Parathyroid adenoma (tissue), 2 donors: ENCODE results near the gene CADM2.

Experiments
- H2AFZ ChIP-seq: fragments of 300-600 bp; sonication (generic); one replicate; pipeline ENCODE4 v1.7.0; 2017; ENCODE audit warnings: antibody characterized with exemption, mild to moderate bottlenecking
- H3K27ac ChIP-seq: fragments of 300-600 bp; sonication (generic); one replicate; pipeline ENCODE4 v1.7.0; 2017
- H3K27me3 ChIP-seq: fragments of 300-600 bp; sonication (generic); one replicate; pipeline ENCODE4 v1.7.0; 2017; ENCODE audit warnings: low read length; ENCODE audit not compliant: control insufficient read depth, insufficient read depth
- H3K36me3 ChIP-seq: fragments of 300-600 bp; sonication (generic); one replicate; pipeline ENCODE4 v1.7.0; 2017; ENCODE audit warnings: low read length; ENCODE audit not compliant: control insufficient read depth, insufficient read depth
- H3K4me1 ChIP-seq: fragments of 300-600 bp; sonication (generic); one replicate; pipeline ENCODE4 v1.7.0; 2017; ENCODE audit warnings: control low read depth
- H3K4me2 ChIP-seq: fragments of 300-600 bp; sonication (generic); one replicate; pipeline ENCODE4 v1.7.0; 2017; ENCODE audit warnings: low read length
- H3K4me3 ChIP-seq: fragments of 300-600 bp; sonication (generic); one replicate; pipeline ENCODE4 v1.7.0; 2017; ENCODE audit warnings: low read depth, low read length
- H3K79me2 ChIP-seq: fragments of 300-600 bp; sonication (generic); one replicate; pipeline ENCODE4 v1.7.0; 2017; ENCODE audit warnings: control low read depth
- H3K9ac ChIP-seq: fragments of 300-600 bp; sonication (generic); one replicate; pipeline ENCODE4 v1.7.0; 2017; ENCODE audit warnings: mild to moderate bottlenecking
- H3K9me3 ChIP-seq: fragments of 300-600 bp; sonication (generic); one replicate; pipeline ENCODE4 v1.7.0; 2017; ENCODE audit warnings: low read length; ENCODE audit not compliant: control insufficient read depth
- TF ChIP-seq, protein P1 (sequence below): fragments of 300-600 bp; sonication (generic); IDR thresholded peaks from one replicate; pipeline ENCODE4 v1.7.0; 2017; ENCODE audit warnings: antibody characterized with exemption, mild to moderate bottlenecking
- donor health status: primary hyperparathyroidism.

The CADM2 gene

DNA sequence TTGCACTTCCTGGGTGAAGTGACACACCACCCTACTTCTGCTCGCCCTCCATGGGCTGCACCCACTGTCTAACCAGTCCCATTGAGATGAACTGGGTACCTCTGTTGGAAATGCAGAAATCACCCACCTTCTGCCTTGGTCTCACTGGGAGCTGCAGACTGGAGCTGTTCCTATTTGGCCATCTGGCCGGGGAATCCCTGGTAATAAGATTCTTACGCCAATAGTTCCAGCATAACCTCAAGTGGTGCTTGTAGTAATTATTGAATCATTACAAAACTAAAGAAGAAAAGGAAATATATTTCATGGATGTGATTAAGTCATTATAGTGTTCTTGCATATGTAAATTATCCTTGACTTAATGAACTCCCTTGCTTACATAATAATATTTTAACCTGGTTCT is 841.9 kb downstream of the CADM2 start:
- Histone ChIP-seq H3K4me1 (no peaks in the 10 kb centered on the region), H3K9me3 (no peaks in the 10 kb centered on the region), H3K4me3 (no peak overlapping the region), H2AFZ (no peak overlapping the region), H3K27ac (no peak overlapping the region), H3K36me3 (no peaks in the 10 kb centered on the region), H3K4me2 (no peak overlapping the region), H3K79me2 (no peaks in the 10 kb centered on the region), H3K27me3 (no peaks in the 10 kb centered on the region), H3K9ac (no peak overlapping the region)
- TF ChIP-seq, protein P1, sequence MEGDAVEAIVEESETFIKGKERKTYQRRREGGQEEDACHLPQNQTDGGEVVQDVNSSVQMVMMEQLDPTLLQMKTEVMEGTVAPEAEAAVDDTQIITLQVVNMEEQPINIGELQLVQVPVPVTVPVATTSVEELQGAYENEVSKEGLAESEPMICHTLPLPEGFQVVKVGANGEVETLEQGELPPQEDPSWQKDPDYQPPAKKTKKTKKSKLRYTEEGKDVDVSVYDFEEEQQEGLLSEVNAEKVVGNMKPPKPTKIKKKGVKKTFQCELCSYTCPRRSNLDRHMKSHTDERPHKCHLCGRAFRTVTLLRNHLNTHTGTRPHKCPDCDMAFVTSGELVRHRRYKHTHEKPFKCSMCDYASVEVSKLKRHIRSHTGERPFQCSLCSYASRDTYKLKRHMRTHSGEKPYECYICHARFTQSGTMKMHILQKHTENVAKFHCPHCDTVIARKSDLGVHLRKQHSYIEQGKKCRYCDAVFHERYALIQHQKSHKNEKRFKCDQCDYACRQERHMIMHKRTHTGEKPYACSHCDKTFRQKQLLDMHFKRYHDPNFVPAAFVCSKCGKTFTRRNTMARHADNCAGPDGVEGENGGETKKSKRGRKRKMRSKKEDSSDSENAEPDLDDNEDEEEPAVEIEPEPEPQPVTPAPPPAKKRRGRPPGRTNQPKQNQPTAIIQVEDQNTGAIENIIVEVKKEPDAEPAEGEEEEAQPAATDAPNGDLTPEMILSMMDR, result no peak

DNA sequence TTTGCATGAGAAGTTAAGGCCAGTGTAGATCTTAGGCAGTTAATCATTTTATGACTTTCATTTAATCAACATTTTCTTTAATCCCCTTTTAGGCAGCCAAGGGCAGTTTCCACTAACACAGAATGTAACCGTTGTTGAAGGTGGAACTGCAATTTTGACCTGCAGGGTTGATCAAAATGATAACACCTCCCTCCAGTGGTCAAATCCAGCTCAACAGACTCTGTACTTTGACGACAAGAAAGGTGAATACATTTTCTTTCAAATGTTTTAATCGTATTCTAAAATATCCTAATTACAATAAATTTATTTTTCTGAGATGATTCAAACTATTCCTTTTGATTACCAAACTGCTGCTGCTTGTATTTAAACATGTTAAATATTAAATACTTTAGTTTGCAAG is 843.2 kb downstream of the CADM2 start:
- H2AFZ ChIP-seq, result no peak overlapping the region
- H3K4me3 ChIP-seq, result no peak overlapping the region
- no peaks in the 10 kb centered on the region for H3K4me1 ChIP-seq
- no peaks in the 10 kb centered on the region for H3K79me2 ChIP-seq
- no peak overlapping the region for H3K4me2 ChIP-seq
- H3K9ac ChIP-seq, result no peak overlapping the region
- no peak overlapping the region for H3K27ac ChIP-seq
- no peaks in the 10 kb centered on the region for H3K36me3 ChIP-seq
- TF ChIP-seq, protein P1, result no peak
- no peaks in the 10 kb centered on the region for H3K27me3 ChIP-seq
- no peaks in the 10 kb centered on the region for H3K9me3 ChIP-seq

DNA sequence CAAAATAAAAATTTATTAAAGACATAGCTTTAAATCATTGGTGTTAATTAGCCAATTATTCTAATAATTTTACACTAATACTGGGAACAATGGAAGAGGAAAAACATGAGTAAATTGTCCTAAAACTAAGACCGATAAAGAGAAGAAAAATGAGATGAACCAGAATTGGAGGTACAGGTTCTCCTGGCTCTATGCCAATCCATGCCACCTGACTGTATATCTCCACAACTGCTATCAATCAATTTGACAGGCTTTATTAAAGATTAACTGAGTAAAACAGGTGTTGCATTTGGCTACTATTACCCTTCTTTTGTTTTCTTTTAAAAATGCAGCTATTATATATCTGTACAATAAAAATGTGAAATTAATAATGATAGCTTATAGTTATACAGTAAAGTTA is 850.0 kb downstream of the CADM2 start:
- Histone ChIP-seq H3K4me1 (no peaks in the 10 kb centered on the region), H3K9ac (no peak overlapping the region), H3K79me2 (no peaks in the 10 kb centered on the region), H2AFZ (no peak overlapping the region), H3K4me3 (no peak overlapping the region), H3K36me3 (no peaks in the 10 kb centered on the region), H3K9me3 (no peaks in the 10 kb centered on the region), H3K4me2 (no peak overlapping the region), H3K27me3 (no peaks in the 10 kb centered on the region), H3K27ac (no peak overlapping the region)
- TF ChIP-seq, protein P1, result no peak

DNA sequence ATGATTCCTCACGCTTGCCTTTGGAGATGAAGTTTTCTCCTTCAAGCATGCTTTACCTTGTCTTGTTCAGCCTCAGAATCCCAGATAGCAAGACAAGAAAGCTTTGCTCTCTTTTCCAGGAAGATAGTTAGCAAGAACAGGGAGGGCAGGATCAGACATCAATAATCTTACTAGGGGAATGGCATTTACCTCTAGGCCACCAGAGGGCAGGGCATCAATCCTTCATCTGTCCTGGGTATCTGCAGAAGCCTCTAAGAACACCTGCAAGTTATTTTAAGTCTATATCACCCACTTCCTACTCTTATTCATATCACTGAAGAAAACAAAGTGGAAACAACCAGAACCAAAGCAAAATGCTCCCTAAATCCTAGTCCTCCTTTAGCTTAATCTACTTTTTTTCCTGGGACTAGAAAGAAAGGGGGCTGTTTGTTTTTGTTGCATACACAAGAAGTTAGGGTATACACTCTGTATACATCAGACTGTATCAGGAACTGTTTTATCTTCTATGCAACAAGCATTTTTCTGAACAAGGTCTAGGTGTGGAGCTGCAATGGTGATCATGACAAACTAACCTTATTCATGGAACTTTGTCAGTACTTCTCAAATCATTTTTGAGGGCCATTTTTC is 862.5 kb downstream of the CADM2 start:
- H3K79me2 ChIP-seq, result no peaks in the 10 kb centered on the region
- no peaks in the 10 kb centered on the region for H3K4me1 ChIP-seq
- TF ChIP-seq, protein P1, result no peak
- no peak overlapping the region for H3K9ac ChIP-seq
- H3K4me2 ChIP-seq, result no peak overlapping the region
- H3K27me3 ChIP-seq, result no peaks in the 10 kb centered on the region
- no peak overlapping the region for H3K27ac ChIP-seq
- no peaks in the 10 kb centered on the region for H3K36me3 ChIP-seq
- H3K4me3 ChIP-seq, result no peak overlapping the region
- H3K9me3 ChIP-seq, result no peaks in the 10 kb centered on the region
- H2AFZ ChIP-seq, result no peak overlapping the region

DNA sequence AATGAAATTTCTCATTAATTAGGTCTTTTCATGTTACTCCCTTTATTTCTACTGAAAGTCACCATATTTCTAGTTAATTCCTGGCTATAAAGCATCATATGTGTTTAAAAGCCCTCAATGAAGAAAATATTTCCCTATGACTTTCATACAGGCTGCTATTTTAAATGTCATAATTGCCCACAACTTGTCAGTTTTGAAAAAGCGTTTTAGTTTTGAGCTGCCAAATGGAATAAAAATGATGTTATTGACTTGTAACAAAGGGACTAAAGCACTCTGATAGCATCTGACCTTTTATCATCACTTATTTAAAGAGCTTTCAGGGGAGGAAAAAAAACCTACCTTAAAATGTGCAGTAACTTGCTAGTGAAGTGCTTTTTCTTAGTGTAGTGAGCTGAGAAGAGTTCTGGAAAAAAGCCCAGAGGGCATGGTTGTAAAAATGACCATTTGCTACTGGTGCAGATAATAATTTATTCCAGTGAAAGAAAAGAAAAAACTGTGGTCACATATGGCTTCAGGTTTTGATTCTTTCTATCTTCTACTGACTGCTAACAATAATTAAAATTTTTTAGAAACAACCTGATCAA is 877.2 kb downstream of the CADM2 start:
- no peaks in the 10 kb centered on the region for H3K27me3 ChIP-seq
- no peaks in the 10 kb centered on the region for H3K4me1 ChIP-seq
- no peaks in the 10 kb centered on the region for H3K79me2 ChIP-seq
- no peak overlapping the region for H3K9ac ChIP-seq
- no peak overlapping the region for H3K4me2 ChIP-seq
- no peak overlapping the region for H2AFZ ChIP-seq
- TF ChIP-seq, protein P1, result no peak
- H3K36me3 ChIP-seq, result no peaks in the 10 kb centered on the region
- no peak overlapping the region for H3K4me3 ChIP-seq
- no peaks in the 10 kb centered on the region for H3K9me3 ChIP-seq
- H3K27ac ChIP-seq, result no peak overlapping the region
